HG02870 (cell line): ENCODE results near the gene CCDC138.

Experiments used
- ATAC-seq: cut with Tn5 transposase; IDR thresholded peaks from one replicate; pipeline ENCODE4 v1.9.1; 2021; ENCODE audit warnings: mild to moderate bottlenecking, moderate library complexity; ENCODE audit not compliant: unreplicated experiment

The CCDC138 gene

DNA sequence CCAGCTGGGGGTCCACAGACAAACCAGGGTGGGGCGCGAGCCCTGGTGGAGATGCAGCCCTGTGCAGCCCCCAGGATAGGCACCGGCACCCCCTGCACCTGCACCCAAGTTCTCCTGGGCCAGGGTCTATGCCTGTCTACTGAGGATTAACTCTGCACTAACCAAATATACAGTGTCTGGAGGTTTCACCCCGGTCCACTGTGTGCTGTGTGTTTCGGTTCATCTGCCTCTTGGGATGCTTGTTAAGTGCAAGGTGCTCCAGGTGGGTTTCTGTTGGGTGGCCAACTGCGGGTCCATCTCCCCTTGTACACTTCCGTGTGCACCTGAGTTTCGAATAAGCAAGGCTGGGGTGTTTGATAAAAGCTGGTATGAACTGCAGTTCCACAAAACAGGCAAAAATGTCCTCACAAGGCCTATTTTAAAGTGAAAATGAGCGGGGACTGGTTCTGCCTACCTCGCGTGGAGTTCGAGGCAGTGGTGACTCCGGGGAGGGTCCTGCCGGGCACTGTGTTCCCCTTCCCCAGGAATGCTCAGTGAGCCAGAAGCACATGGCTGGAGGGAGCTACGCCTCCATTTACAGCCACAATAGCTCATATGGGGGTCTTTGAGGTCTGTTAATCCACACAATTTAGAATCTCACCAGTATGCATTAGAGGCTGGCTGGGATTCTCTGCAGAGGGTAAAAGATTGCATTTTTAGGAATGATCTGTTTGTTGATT, 131.7 kb downstream of the CCDC138 start:
- no peak for ATAC-seq

DNA sequence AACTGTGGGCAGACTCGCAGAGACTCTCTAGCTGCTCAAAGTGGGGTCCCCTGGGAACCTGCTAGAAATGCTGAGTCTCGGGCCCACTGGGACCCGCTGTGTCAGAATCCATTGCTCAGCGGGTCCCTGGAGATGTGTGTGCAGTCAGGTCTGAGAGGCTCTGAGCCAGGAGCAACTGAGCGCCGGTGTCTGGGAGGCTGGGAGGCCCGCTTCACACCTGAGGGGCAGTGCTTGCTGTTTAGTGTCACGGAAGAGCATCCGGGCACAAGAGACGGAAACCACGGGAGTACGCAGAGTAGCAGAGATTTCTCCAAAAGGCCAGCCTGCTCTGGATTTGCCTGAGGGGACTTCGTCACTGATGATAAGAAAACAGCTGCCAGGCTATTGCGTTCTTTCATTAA, 132.4 kb downstream of the CCDC138 start:
- ATAC-seq, result no peak

GRCh38 chr2:108919571-108920373, 133.2 kb downstream of the CCDC138 start:
- ATAC-seq, result no peak

DNA sequence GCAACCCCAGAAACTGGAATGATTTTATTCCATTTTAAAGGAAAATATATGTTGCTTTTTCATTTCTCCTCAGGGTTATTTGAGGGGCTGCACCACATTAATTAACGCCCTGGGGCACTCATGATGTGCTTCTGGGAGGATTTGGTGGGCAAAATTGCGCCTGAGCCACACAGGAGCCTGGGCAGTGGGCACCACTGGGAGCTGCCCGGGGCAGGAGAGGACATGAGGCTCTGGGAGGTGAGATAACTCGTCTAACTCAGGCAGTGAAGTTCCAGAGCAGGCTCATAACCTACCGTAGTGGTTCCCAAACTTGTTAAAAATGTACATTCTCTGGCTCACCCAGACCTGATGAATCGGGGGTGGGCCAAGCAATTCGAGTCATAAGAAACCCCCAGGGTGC, 134.1 kb downstream of the CCDC138 start:
- no peak for ATAC-seq

DNA sequence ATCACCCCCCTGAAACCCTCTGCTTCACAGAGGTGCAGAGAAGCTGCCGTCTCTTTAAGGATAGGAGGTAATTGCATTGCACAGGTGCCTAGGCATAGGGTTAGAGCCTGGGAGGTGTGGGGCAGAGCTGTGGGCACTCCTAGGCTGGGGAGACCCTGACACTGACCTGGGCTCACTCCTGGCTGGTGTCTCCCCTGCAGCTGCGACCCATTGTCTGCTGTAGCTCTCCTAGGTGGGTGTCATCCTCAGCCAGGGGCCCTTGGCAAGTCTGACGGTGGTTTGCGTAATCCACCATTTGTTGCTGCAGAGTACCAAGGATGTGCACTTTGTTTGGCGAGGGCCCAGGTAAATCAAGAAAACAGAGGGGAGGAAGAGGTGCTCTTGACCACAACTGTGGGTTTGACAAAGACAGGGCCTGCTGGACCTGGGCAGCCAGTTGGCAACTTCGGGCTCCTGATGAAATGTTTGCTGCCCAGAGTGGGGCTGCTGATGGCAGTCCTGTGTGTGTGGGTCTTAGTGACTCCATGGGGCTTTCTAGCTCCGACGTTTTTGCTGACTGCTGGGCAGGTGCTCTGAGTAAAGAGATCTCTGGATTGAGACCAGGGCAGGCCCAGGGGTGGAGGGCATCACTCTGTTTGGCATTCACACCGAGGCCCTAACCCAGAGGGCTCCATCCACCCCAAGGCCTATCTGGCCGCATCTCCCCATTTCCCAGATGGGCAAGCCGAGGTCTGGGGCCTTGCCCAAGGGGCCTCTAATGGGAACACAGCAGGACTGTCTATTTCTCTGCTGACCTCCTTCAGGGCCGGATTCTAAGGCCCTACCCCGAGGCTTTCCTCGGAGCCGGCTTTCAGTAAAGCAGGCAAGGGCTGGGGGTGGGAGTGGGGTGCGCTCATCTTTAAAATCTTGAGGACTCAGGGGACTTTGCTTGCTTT, 134.8 kb downstream of the CCDC138 start:
- no peak for ATAC-seq

DNA sequence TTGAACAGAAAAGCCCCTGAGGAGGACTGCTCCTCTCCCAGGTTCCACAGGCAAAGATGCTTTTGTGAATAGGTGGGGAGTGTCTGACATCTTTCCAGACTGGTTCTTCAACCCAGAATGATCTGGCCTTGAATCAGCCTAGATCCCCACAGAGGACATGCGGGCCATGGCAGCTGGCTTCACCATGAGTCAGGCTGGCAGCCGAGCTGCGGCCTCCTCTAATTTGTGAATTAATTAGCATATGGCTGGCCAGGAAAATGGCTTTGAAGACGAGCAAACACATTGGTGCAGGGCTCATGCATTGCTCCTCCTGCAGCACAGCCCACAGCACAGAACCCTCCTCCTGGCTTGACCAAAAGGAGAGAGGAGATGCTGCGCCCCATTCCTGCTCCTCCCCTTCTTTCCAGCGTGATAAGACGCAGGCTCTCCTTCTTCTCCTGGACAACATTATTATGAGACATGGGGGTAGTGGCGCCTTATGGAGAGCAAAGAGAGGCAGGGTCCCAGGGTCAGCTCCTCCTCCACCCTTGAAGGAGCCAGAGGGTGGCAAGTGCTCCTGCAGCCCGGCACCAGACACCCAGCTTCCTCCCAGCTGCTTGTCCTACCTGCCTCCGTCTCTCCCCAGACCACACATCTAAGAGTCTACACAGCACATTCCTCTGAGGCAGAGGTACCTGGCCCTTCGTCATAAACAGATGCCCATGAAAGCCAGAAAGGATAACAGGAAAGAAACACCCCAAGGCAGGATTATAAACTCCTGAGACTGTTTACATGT, 135.8 kb downstream of the CCDC138 start:
- ATAC-seq, result no peak

- no peak for ATAC-seq
These were observed 136.6 kb downstream of the CCDC138 start for GRCh38 chr2:108923019-108923700.

DNA sequence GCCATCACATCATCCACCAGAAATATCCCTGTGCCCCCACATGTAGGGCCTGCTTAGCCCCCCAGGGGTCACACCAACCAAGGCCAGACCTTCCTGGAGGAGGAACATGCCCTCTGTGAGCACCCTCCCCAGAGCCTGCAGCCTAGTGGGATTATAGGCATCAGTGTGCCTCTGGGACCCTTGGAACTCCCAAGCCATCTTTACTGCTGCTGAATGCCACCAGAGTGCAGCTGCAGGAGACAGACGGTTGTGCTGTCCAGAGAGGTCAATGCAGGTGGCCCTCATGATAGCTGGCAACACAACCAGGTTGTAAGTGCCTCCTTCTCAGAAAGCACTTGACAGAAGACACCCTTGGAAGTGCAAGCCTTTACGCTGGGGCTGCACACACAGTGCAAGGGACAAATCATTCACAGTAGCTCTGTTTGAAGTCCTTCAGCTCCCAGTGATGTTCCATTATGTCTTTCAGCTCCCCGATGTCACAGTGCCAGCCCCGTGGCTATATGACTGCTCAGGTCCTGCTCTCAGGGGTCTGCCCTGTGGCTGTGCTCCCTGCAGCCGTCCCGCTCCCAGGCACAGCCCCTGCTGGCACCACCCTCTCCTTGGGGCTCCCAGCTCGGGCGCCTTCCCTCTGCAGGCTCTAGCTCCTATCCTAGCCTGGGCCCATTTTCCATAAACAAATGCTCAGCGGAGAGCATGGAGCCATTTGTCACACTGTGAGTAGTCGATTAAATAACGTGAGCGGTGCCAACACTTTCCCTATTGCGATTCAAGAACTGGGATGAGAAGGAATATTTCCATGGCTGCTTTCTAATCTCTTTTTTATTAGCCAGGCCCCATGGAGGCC, 137.4 kb downstream of the CCDC138 start:
- ATAC-seq, result no peak

DNA sequence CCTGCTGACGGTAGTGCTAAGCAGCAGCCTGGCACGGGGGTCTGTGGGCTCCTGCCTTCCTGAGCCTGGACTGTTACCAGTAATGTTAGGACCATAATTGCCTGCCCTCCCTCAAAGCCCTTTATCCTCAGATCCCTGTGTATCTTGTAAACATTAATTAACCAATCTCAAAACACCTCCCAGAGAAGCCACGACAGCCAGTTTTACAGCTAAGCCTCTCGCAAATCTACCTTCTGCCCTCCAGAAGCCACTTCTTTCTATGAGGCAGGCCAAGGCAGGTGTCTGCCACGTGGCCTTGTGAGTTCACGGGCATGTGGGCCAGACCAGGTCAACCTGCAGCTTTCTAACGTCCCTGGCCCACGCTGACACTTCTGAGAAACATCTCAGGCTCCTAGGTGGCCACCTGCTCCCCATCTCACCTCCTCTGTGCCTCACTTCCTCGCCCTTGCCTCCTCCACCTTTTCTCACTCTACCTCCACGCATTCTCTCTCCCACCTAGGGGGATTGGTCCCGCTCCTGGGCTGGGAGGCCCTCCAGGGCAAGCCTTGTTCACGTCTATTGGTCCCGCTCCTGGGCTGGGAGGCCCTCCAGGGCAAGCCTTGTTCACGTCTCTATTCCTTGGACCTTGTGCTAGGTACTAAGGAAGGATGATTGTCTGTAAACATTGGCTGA, 138.1 kb downstream of the CCDC138 start:
- no peak for ATAC-seq

DNA sequence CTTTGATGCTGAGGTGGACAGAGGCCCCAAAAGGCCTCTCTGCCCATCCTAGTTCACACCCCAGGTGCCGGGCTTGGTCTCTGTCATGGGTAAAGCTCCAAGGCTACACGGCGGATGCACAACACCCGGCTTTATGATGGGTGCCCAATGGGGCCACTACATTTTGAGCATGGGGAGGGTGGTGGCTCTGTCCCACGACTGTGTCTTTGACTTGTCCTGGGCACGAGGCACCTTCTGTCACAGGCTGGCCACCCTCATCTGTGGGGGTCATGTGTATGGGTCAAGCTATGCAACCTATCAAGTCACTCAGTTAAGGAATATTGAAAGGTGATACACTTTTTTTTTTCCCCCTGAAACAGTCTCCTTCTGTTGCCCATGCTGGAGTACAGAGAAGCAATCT, 138.7 kb downstream of the CCDC138 start:
- ATAC-seq, result no peak

DNA sequence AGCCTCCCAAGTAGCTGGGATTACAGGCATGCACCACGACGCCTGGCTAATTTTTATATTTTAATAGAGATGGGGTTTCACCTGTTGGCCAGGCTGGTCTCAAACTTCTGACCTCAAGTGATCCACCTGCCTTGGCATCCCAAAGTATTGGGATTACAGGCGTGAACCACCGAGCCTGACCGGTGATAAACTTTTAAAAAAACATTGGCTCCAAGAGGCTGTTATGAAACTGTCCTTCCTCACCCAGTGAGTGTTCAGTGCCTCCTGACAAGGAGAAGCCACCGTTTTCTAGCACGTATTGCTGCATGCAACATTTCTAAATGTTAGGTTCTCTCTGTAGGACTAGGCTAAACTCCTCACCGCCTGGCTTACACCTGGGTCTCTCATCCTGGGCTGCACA, 139.2 kb downstream of the CCDC138 start:
- no peak for ATAC-seq
